ENCODE measurements around the gene HBA2.

Gene HBA2

GRCh38 chr16:177394-177822, 4.7 kb downstream of the HBA2 start:
- H3K27ac ChIP-seq: no peak overlapping the region
- no peak for TF ChIP-seq CTCF (conservative IDR thresholded peaks at IDR 0.05)

- H3K27ac ChIP-seq: no peak overlapping the region
These were observed 5.4 kb downstream of the HBA2 start for GRCh38 chr16:177981-178667.

GRCh38 chr16:178668-179015, 6.0 kb downstream of the HBA2 start:
- TF ChIP-seq CTCF (conservative IDR thresholded peaks at IDR 0.05): no peak

More at GRCh38 chr16:177981-178667, 5.4 kb downstream of the HBA2 start:
- no peak for TF ChIP-seq CTCF (conservative IDR thresholded peaks at IDR 0.05)

GRCh38 chr16:179211-180092, 6.8 kb downstream of the HBA2 start:
- no peak for TF ChIP-seq CTCF (conservative IDR thresholded peaks at IDR 0.05)
- H3K27ac ChIP-seq: peak overlapping the region; percentile 79; the same call in 1 of the 2 replicates

More at GRCh38 chr16:178668-179015, 6.0 kb downstream of the HBA2 start:
- no peak overlapping the region for H3K27ac ChIP-seq

GRCh38 chr16:180101-180675, 7.5 kb downstream of the HBA2 start, which contains the start of gene HBQ1:
Gene HBQ1, plus strand, starts transcription at chr16:180459. Its CDS starts 28 bp downstream, at chr16:180487.
- peak; percentile 84 for TF ChIP-seq CTCF (conservative IDR thresholded peaks at IDR 0.05)
- peak within 1 kb of the TSS; percentile 79 for H3K27ac ChIP-seq

- TF ChIP-seq CTCF (conservative IDR thresholded peaks at IDR 0.05): no peak
- peak overlapping the region; percentile 79 for H3K27ac ChIP-seq
These were observed 8.2 kb downstream of the HBA2 start for GRCh38 chr16:180681-181564.
